Right cardiac atrium (tissue), 5 donors: ENCODE data around the gene SPSB4. TPM values are rescaled to one million over a fixed set of nuclear protein-coding genes. Genes with fewer than 3 reads are reported as not detected.

ENCODE experiments used
- ATAC-seq, 2 donors: fragments of 200-7000 bp; cut with Tn5 transposase; one replicate each; pipeline versions ENCODE4 v1.8.0 to v1.9.1; 2020; ENCODE audit warnings: moderate library complexity in 2 of 2, mild to moderate bottlenecking in 1 of 2
- DNase-seq, 3 donors: peaks; one replicate each; pipeline ENCODE4 v3.0.0-alpha.2; 2020
- H3K27ac ChIP-seq: one replicate; pipeline ENCODE4 v1.5.1; 2013; ENCODE audit warnings: mild to moderate bottlenecking, low read length, control low read depth, moderate library complexity
- H3K27me3 ChIP-seq: one replicate; pipeline ENCODE4 v1.6.1; 2013; ENCODE audit not compliant: control insufficient read depth, insufficient read depth
- H3K4me1 ChIP-seq: one replicate; pipeline ENCODE4 v1.6.1; 2013; ENCODE audit warnings: low read length; ENCODE audit not compliant: control insufficient read depth, insufficient read depth
- H3K4me3 ChIP-seq: one replicate; pipeline ENCODE4 v1.5.1; 2013; ENCODE audit warnings: low read length, control low read depth
- H3K9me3 ChIP-seq: one replicate; pipeline ENCODE4 v1.6.1; 2013; ENCODE audit warnings: low read length; ENCODE audit not compliant: control insufficient read depth
- whole genome bisulfite sequencing: extraction: QIAGEN DNeasy Blood & Tissue Kit; methylation state at CpG from one replicate; pipeline ENCODE4 v1.1.7; 2013; 5-methylcytosine and 5-hydroxymethylcytosine counted together
- intact Hi-C, 4 donors: fragments of 100-400 bp; cut with DNase I; formaldehyde crosslinking; loops; one replicate each; pipeline versions ENCODE4 v1.11.0 to v1.14.0; 2022 to 2023
- polyA plus RNA-seq: library from polyadenylated mRNA; stranded (reverse); fragments of 200-250 nt; gene quantifications from one replicate; pipeline ENCODE4 v1.2.3, GENCODE V29; 2013
- total RNA-seq, 4 donors: library from RNA; stranded (reverse); fragmentation: NEBNext Ultra II Directional; extraction: Animal tissue kit (Norgen Biotek cat#: 25700); gene quantifications; one replicate each; pipeline ENCODE4 v1.2.1, GENCODE V29; 2021
- donor health status: healthy with polysubstance abuse.
- donor health status: DM: no; HTN: yes; CAD: no.
- donor health status: DM: no; HTN: no; CAD: no.
- donor health status: DM: no; HTN: yes; CAD: no; lungs with severe emphysema.
- donor health status: DM: yes; HTN: yes; CAD: no.

Gene SPSB4
- total and polyA plus RNA-seq, 5 donors = 1.1 to 9.7 (median 5.9) TPM

DNA sequence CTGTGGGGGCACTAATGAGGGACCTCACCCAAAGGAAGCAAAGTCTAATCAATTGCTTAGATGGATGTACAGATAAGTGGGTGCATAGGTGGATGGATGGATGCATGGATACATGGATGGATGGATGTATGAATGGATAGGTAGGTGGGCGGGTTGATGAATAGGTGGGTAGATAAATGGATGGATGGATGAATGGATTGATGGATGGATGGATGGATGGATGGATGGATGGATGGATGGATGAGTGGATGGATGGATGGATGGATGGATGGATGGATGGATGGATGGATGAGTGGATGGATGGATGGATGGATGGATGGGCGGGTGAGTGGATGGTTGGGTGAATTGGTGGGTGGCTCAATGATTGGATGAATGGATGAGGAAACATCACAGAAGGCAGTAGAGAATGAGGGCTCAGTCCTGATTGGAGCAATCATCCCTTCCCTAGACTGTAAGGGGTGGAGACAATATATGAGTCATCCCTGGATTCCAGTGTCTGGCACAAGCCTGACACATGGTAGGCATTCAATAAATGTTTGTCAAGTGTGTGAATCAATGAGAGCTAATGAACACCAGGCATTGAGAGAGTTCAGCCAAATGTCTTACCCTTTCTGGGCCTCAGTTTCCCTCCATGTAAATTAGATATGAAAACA is 140.1 kb downstream of the SPSB4 start:
- no peaks in the 10 kb centered on the region for H3K27me3 ChIP-seq
- no peaks in the 10 kb centered on the region for H3K9me3 ChIP-seq
- 95% methylated on average over 2 of the region's 2 CpGs for WGBS
- ATAC-seq (no peak), DNase-seq (no peak)
- intact Hi-C loops = loop anchor here (5.0 to 10.0 kb wide), 5 partner anchors 86 to 276 kb away; no protein-coding TSS in a partner anchor
- no peaks in the 10 kb centered on the region for H3K4me1 ChIP-seq
- H3K27ac ChIP-seq = no peak overlapping the region
- no peak overlapping the region for H3K4me3 ChIP-seq

DNA sequence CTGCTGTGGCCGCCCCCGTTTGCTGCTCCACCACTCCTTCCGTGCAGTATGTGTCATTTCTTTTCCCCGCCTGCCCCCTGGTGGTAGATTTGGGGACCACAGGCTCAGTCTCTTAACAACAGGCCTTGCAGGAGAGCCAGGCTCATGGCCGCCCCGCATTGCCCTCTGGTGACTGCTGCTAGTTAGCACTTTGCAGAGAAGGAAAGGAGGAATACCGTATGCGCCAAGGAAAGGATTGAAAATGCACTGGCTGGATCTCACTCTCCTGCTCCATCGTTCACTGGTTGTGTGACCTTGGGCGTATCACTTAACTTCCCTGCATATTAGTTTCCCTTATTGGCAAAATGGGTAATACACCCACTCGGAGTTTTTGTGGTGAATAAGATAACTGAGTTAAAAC is 141.2 kb downstream of the SPSB4 start:
- DNase-seq (peak; percentile 96 to 99 (median 98)), ATAC-seq (peak; percentile 98 to 99)
- no peak overlapping the region for H3K4me3 ChIP-seq
- H3K9me3 ChIP-seq = no peaks in the 10 kb centered on the region
- H3K4me1 ChIP-seq = no peaks in the 10 kb centered on the region
- 12% methylated on average over 11 of the region's 11 CpGs for WGBS
- H3K27ac ChIP-seq = no peak overlapping the region
- H3K27me3 ChIP-seq = no peaks in the 10 kb centered on the region
- intact Hi-C loops = loop anchor here (5.0 to 10.0 kb wide), 5 partner anchors 88 to 278 kb away; no protein-coding TSS in a partner anchor

DNA sequence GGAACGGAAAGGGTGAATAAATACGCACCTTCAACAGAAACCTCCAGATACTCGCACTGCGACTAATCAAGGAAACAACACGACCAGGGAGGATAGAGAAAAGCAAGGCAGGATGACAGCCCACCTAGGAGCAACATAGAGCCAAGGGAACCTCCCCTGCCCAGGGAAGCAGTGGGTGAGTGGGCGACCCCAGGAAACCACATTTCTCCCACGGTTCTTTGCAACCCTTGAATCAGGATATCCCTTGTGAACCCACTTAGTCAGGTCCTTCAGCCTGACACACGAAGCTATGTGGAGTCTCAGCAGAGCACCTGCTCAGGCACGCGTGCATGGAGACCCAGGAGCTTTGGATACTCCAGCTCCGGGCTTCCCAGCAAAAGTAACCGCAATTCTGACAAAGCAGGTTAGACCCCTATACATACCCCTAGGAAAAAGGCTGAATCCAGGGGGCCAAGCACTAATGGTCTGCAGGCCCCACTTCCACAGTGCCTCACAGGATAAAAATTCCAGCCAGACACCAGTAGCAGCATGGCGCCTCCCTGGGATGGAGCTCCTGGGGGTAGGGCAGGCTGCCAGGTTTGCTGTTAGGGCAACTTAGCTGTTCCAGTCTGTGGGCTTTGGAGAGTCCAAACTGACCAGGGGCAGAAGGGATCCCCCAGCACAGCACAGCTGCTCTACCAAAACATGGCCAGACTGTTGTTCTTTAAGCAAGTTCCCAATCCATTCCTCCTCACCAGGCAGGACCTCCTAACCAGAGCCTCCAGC is 142.1 kb downstream of the SPSB4 start:
- H3K9me3 ChIP-seq = no peaks in the 10 kb centered on the region
- H3K4me3 ChIP-seq = no peak overlapping the region
- 83% methylated on average over 13 of the region's 13 CpGs for WGBS
- no peaks in the 10 kb centered on the region for H3K27me3 ChIP-seq
- ATAC-seq (no peak), DNase-seq (no peak)
- intact Hi-C loops = loop anchor here (5.0 to 10.0 kb wide), 5 partner anchors 88 to 278 kb away; no protein-coding TSS in a partner anchor
- H3K4me1 ChIP-seq = no peaks in the 10 kb centered on the region
- H3K27ac ChIP-seq = no peak overlapping the region

Other genes starting within 250 kb of the SPSB4 start
- 10 to 100 TPM; 60.0 to 75.0 (median 70.4) TPM for gene SLC25A36, start 109.5 kb upstream of the SPSB4 start, total RNA-seq
- gene SLC25A36, start 109.5 kb upstream of the SPSB4 start, polyA plus RNA-seq = 34.3 TPM
- 10 to 100 TPM; 10.6 to 15.1 (median 12.3) TPM for gene PXYLP1, start 180.5 kb downstream of the SPSB4 start, total RNA-seq
- gene PXYLP1, start 180.5 kb downstream of the SPSB4 start, polyA plus RNA-seq = 5.1 TPM